SK-N-SH treated with all-trans-retinoic acid at 6 μM for 48 hours (cell line): ENCODE results near the gene ACBD4.

Source experiments
- ATAC-seq: fragments of 200-7000 bp; cut with Tn5 transposase; 3 replicates; pipeline ENCODE4 v1.9.1; 2020; ENCODE audit warnings: mild to moderate bottlenecking, moderate library complexity
- ARNTL ChIP-seq: fragments of 450-650 bp; formaldehyde crosslinking; IDR thresholded peaks from 2 replicates; pipeline ENCODE4 v1.5.0; 2020; ENCODE audit warnings: low read depth, mild to moderate bottlenecking, moderate library complexity, borderline replicate concordance
- BACH2 ChIP-seq: fragments of 250-450 bp; sonication (Bioruptor Pico); IDR thresholded peaks from 2 replicates; pipeline ENCODE4 v1.9.0; 2021; ENCODE audit warnings: mild to moderate bottlenecking, borderline replicate concordance
- CSDC2 ChIP-seq: fragments of 250-450 bp; sonication (Bioruptor Pico); IDR thresholded peaks from 2 replicates; pipeline ENCODE4 v1.5.0; 2020; ENCODE audit warnings: mild to moderate bottlenecking, moderate library complexity
- ESRRG ChIP-seq: fragments of 250-450 bp; sonication (Bioruptor Pico); IDR thresholded peaks from 2 replicates; pipeline ENCODE4 v1.6.1; 2021; ENCODE audit warnings: mild to moderate bottlenecking
- GLIS3 ChIP-seq: fragments of 250-450 bp; sonication (Bioruptor Pico); IDR thresholded peaks from 2 replicates; pipeline ENCODE4 v1.5.0; 2020; ENCODE audit warnings: mild to moderate bottlenecking, moderate library complexity
- OSR1 ChIP-seq: fragments of 250-450 bp; sonication (Bioruptor Pico); IDR thresholded peaks from 2 replicates; pipeline ENCODE4 v1.8.0; 2022; ENCODE audit warnings: moderate library complexity, mild to moderate bottlenecking, inconsistent platforms
- PPARA ChIP-seq: fragments of 250-450 bp; sonication (Bioruptor Pico); IDR thresholded peaks from 2 replicates; pipeline ENCODE4 v1.5.0; 2020; ENCODE audit warnings: mild to moderate bottlenecking, borderline replicate concordance
- RARB ChIP-seq: fragments of 250-450 bp; sonication (Bioruptor Pico); IDR thresholded peaks from 2 replicates; pipeline ENCODE4 v1.8.0; 2021; ENCODE audit warnings: mild to moderate bottlenecking, moderate library complexity
- SNAI2 ChIP-seq: fragments of 250-450 bp; sonication (Bioruptor Pico); IDR thresholded peaks from 2 replicates; pipeline ENCODE4 v1.5.0; 2020; ENCODE audit warnings: mild to moderate bottlenecking, moderate library complexity
- TCF4 ChIP-seq: fragments of 250-450 bp; sonication (Bioruptor Pico); IDR thresholded peaks from 2 replicates; pipeline ENCODE4 v1.8.0; 2021; ENCODE audit warnings: mild to moderate bottlenecking, moderate library complexity, borderline replicate concordance
- TOX ChIP-seq: fragments of 250-450 bp; sonication (Bioruptor Pico); IDR thresholded peaks from 2 replicates; pipeline ENCODE4 v1.8.0; 2021; ENCODE audit warnings: mild to moderate bottlenecking, moderate library complexity, borderline replicate concordance
- ZC3H10 ChIP-seq: fragments of 250-450 bp; sonication (Bioruptor Pico); IDR thresholded peaks from 2 replicates; pipeline ENCODE4 v1.5.1; 2021; ENCODE audit warnings: mild to moderate bottlenecking, moderate library complexity
- ZFP3 ChIP-seq: fragments of 250-450 bp; sonication (Bioruptor Pico); IDR thresholded peaks from 2 replicates; pipeline ENCODE4 v1.5.0; 2020; ENCODE audit warnings: mild to moderate bottlenecking, moderate library complexity
- ZFP30 ChIP-seq: fragments of 450-650 bp; formaldehyde crosslinking; IDR thresholded peaks from 2 replicates; pipeline ENCODE4 v1.5.0; 2022; ENCODE audit warnings: mild to moderate bottlenecking, moderate library complexity
- ZNF565 ChIP-seq: fragments of 450-650 bp; formaldehyde crosslinking; conservative IDR thresholded peaks from 2 replicates; pipeline ENCODE4 v1.5.0; 2020; ENCODE audit warnings: low read depth, mild to moderate bottlenecking, moderate library complexity
- ZNF70 ChIP-seq: fragments of 450-650 bp; formaldehyde crosslinking; IDR thresholded peaks from 2 replicates; pipeline ENCODE4 v1.5.0; 2020; ENCODE audit warnings: mild to moderate bottlenecking, moderate library complexity
- ZNF8 ChIP-seq: fragments of 450-650 bp; formaldehyde crosslinking; IDR thresholded peaks from 2 replicates; pipeline ENCODE4 v1.5.0; 2020; ENCODE audit warnings: mild to moderate bottlenecking, moderate library complexity
- TF ChIP-seq, protein P1 (sequence below): fragments of 250-450 bp; sonication (Bioruptor Pico); IDR thresholded peaks from 2 replicates; pipeline ENCODE4 v1.8.0; 2021; ENCODE audit warnings: low read depth, mild to moderate bottlenecking, moderate library complexity, borderline replicate concordance
- TF ChIP-seq, protein P2 (sequence below): fragments of 250-450 bp; sonication (Bioruptor Pico); IDR thresholded peaks from 2 replicates; pipeline ENCODE4 v1.8.0; 2020; ENCODE audit warnings: mild to moderate bottlenecking, moderate library complexity, borderline replicate concordance
- TF ChIP-seq, protein P3 (sequence below): fragments of 250-450 bp; sonication (Bioruptor Pico); IDR thresholded peaks from 2 replicates; pipeline ENCODE4 v1.5.0; 2020; ENCODE audit warnings: mild to moderate bottlenecking, moderate library complexity
- TF ChIP-seq, protein P4 (sequence below): fragments of 250-450 bp; sonication (Bioruptor Pico); IDR thresholded peaks from 2 replicates; pipeline ENCODE4 v1.5.1; 2020; ENCODE audit warnings: low read depth, mild to moderate bottlenecking, moderate library complexity

Gene ACBD4

DNA sequence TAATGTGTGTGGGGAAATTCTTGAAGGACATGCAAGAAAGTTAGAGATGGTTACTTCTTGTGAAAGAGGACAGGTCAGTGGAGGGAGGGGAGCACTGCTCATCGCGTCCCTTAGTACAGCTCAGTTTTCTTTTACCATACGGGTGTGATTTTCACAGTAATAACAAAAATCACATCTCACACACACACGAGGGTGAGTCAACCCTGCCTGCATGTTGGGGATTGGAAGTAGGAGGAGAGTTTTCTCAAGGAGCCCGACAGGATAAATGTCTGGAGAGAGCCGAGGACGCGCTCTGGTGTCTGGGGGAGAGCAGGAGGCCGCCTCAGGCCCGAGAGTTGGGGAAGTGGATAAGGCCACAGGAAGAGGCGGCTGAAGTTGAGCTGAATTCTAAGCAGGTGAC, 19.6 kb upstream of the ACBD4 start:
- ATAC-seq = no peak
- no peak for TF ChIP-seq ZFP30 (CRISPR knock-in tag)

DNA sequence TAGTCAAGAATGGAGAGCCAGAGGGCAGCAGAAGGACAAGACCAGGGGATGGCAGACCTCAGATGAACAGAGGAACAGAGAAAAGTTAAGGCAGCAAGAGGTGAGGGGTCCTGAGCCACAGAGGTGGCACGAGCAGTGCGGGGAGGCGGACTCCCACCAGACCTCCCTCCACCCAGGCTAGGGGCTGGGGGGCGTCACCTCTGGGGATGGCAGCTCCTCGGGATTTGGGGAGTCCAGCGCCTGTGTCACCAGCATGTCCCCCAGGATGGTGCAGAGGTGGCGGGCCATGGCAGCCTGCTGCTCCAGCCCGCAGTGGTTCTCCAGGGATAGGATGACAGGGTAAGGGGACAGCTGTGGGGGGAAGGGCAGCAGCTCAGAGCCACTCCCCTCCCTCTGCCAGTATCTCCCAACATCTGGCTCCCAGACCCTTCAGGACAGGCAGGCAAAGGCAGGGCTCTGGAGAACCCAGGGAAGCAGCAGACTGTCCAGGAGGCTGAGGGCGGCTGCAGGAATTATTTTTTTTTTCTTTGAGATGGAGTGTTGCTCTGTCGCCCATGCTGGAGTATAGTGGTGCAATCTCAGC, 19.0 kb upstream of the ACBD4 start:
- ATAC-seq = peak; percentile 17; the same call in 1 of the 3 replicates

DNA sequence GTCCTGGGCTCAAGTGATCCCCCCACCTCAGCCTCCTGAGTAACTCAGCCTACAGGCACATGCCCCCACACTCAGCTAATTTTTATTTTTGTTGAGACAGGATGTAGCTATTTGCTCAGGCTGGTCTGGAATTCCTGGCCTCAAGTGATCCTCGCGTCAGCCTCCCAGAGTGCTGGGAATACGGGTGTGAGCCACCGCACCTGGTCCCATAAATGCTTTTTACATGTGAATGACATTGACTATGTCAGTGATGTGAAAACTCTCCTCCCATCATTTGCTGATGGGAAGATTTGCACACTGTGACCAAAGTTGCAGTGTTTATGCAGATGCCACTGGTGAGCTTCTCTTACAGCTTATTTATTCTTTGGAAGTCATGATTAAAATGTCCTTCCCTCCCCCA, 18.2 kb upstream of the ACBD4 start:
- no peak for ATAC-seq
- TF ChIP-seq, protein P1, sequence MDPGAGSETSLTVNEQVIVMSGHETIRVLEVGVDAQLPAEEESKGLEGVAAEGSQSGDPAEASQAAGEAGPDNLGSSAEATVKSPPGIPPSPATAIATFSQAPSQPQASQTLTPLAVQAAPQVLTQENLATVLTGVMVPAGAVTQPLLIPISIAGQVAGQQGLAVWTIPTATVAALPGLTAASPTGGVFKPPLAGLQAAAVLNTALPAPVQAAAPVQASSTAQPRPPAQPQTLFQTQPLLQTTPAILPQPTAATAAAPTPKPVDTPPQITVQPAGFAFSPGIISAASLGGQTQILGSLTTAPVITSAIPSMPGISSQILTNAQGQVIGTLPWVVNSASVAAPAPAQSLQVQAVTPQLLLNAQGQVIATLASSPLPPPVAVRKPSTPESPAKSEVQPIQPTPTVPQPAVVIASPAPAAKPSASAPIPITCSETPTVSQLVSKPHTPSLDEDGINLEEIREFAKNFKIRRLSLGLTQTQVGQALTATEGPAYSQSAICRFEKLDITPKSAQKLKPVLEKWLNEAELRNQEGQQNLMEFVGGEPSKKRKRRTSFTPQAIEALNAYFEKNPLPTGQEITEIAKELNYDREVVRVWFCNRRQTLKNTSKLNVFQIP = no peak
- TF ChIP-seq PPARA (CRISPR knock-in tag) (no peak), ESRRG (no peak), ZC3H10 (CRISPR knock-in tag) (no peak), ZNF8 (CRISPR knock-in tag) (no peak), TCF4 (CRISPR knock-in tag) (no peak), ARNTL (CRISPR knock-in tag) (no peak), SNAI2 (CRISPR knock-in tag) (no peak)
- TF ChIP-seq, protein P2, sequence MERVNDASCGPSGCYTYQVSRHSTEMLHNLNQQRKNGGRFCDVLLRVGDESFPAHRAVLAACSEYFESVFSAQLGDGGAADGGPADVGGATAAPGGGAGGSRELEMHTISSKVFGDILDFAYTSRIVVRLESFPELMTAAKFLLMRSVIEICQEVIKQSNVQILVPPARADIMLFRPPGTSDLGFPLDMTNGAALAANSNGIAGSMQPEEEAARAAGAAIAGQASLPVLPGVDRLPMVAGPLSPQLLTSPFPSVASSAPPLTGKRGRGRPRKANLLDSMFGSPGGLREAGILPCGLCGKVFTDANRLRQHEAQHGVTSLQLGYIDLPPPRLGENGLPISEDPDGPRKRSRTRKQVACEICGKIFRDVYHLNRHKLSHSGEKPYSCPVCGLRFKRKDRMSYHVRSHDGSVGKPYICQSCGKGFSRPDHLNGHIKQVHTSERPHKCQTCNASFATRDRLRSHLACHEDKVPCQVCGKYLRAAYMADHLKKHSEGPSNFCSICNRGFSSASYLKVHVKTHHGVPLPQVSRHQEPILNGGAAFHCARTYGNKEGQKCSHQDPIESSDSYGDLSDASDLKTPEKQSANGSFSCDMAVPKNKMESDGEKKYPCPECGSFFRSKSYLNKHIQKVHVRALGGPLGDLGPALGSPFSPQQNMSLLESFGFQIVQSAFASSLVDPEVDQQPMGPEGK (CRISPR knock-in tag) = no peak

More for the DNA sequence above, 19.0 kb upstream of the ACBD4 start:
- no peak for TF ChIP-seq ARNTL (CRISPR knock-in tag)
- TF ChIP-seq TCF4 (CRISPR knock-in tag) = peak; percentile 48; the same call in 1 of the 2 replicates

DNA sequence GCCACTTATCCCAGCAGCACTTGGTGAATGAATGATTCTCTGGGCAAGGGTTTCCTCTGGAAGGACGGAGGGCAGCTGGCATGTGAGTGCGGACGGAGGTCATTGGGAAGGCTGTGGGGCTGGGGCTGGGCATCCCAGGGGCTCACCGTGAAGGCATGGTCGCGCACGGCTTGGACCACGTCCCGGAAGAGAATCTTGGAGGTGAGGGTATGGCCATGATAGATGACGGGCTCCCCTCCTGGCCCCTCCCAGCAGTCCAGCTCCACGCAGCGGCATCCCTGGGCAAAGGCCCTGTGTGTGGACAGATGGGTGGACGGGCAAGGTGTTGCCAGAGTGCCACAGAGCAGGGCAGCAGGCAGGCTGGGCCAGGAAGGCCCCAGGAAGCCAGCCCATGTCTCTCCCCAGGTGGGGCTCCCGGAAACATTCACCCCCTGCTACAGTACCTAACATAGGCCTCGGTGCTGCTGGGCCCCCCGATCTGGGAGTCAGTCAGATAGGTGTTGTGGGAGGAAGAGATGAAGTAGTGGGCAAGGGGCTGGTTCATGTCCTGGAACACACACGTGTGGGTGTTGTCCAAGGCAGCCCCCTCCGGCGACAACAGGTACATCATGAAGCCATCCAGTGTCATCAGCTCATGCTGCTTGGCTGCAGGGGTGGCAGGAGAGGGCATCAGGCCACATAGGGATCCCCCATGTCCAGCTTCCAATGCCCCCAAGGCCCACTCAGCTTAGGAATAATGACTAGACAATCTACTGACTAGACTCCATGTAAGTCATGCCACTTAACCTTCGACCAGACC, 17.4 kb upstream of the ACBD4 start:
- ATAC-seq = no peak
- TF ChIP-seq OSR1 (CRISPR knock-in tag) (no peak), BACH2 (CRISPR knock-in tag) (no peak), GLIS3 (CRISPR knock-in tag) (no peak), ZC3H10 (CRISPR knock-in tag) (no peak), ARNTL (CRISPR knock-in tag) (no peak), ZFP30 (CRISPR knock-in tag) (no peak), ZNF8 (CRISPR knock-in tag) (no peak)

DNA sequence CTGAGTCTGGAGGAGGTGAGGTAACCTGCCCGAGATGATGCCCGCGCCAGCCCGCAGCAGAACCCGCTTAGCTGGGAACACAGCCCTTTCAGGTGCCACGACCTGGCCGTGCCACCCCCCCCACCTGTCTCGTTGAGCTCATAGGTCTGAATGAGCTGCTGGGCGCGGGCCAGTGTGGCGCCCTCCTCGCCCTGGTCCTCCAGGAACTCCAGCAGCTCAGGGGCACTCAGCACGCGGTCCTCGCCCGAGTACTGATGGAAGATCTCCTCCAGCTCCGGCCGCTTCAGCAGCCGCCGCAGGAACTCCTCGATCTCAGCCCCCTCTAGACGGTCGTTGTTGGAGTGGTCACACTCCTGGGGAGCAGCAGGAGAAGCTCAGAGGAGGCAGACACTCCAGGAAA, 16.8 kb upstream of the ACBD4 start:
- no peak for TF ChIP-seq OSR1 (CRISPR knock-in tag)
- no peak for TF ChIP-seq ZNF70 (CRISPR knock-in tag)
- no peak for TF ChIP-seq ZFP3 (CRISPR knock-in tag)
- TF ChIP-seq, protein P3, sequence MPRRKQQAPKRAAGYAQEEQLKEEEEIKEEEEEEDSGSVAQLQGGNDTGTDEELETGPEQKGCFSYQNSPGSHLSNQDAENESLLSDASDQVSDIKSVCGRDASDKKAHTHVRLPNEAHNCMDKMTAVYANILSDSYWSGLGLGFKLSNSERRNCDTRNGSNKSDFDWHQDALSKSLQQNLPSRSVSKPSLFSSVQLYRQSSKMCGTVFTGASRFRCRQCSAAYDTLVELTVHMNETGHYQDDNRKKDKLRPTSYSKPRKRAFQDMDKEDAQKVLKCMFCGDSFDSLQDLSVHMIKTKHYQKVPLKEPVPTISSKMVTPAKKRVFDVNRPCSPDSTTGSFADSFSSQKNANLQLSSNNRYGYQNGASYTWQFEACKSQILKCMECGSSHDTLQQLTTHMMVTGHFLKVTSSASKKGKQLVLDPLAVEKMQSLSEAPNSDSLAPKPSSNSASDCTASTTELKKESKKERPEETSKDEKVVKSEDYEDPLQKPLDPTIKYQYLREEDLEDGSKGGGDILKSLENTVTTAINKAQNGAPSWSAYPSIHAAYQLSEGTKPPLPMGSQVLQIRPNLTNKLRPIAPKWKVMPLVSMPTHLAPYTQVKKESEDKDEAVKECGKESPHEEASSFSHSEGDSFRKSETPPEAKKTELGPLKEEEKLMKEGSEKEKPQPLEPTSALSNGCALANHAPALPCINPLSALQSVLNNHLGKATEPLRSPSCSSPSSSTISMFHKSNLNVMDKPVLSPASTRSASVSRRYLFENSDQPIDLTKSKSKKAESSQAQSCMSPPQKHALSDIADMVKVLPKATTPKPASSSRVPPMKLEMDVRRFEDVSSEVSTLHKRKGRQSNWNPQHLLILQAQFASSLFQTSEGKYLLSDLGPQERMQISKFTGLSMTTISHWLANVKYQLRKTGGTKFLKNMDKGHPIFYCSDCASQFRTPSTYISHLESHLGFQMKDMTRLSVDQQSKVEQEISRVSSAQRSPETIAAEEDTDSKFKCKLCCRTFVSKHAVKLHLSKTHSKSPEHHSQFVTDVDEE (CRISPR knock-in tag) = no peak
- TF ChIP-seq TCF4 (CRISPR knock-in tag) = no peak
- TF ChIP-seq TOX = no peak
- no peak for TF ChIP-seq CSDC2 (CRISPR knock-in tag)
- no peak for TF ChIP-seq ARNTL (CRISPR knock-in tag)
- no peak for TF ChIP-seq ZC3H10 (CRISPR knock-in tag)
- no peak for TF ChIP-seq SNAI2 (CRISPR knock-in tag)
- no peak for TF ChIP-seq ZFP30 (CRISPR knock-in tag)
- TF ChIP-seq BACH2 (CRISPR knock-in tag) = no peak
- TF ChIP-seq, protein P2 (CRISPR knock-in tag) = no peak
- TF ChIP-seq RARB (CRISPR knock-in tag) = no peak
- no peak for TF ChIP-seq ESRRG
- TF ChIP-seq, protein P4, sequence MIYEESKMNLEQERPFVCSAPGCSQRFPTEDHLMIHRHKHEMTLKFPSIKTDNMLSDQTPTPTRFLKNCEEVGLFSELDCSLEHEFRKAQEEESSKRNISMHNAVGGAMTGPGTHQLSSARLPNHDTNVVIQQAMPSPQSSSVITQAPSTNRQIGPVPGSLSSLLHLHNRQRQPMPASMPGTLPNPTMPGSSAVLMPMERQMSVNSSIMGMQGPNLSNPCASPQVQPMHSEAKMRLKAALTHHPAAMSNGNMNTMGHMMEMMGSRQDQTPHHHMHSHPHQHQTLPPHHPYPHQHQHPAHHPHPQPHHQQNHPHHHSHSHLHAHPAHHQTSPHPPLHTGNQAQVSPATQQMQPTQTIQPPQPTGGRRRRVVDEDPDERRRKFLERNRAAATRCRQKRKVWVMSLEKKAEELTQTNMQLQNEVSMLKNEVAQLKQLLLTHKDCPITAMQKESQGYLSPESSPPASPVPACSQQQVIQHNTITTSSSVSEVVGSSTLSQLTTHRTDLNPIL = no peak
- no peak for TF ChIP-seq ZNF565
- ATAC-seq = no peak
